ENCODE results near the gene LRRC74A.

LRRC74A gene

DNA sequence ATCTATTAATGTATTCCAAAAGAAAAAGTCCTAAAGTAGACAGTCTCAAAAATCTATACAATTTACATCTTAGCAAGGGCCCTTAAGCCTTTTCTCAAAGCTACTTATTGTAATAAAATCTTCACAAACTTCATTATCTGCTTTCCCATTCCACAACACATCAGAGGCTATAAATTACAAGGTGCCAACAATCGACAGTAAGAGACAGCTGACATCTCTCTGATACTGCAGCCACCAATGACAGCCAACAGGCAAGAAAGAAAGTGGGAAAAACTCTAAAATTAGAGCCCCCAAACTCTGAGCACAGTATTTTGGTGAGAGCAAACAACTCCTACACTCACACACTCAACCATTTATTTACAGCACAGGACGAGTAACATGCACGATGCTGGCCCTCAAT is 15.7 kb upstream of the LRRC74A start:
- no peak for DNase-seq (ENCODE audit: low spot score)

- peak; percentile 57 for DNase-seq (ENCODE audit: low spot score)
These were observed 15.2 kb upstream of the LRRC74A start for GRCh38 chr14:76810953-76811400.

- no peak for DNase-seq (ENCODE audit: low spot score)
These were observed 14.6 kb upstream of the LRRC74A start for GRCh38 chr14:76811561-76811960.

DNA sequence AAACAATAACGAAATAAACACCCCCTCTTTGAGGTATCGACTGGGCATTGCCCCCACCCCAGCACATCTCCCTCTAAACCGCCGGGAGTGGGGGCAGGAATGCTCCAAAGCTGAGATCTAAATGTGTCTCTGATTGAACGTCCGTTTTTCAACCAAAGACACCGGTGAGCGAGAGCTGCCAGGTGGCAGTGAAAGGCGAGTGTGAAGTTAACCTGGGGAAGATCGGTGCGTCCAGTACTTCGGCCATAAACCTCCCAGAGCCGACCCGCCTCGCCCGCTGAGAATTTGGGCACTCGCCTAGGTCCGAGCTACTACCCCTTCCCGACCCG is 14.2 kb upstream of the LRRC74A start:
- DNase-seq (ENCODE audit: low spot score) = no peak

- peak; percentile 97 for DNase-seq (ENCODE audit: low spot score)
These were observed 13.5 kb upstream of the LRRC74A start, which contains the start of gene ANGEL1 for GRCh38 chr14:76812422-76813383. TSS of gene ANGEL1 (minus strand) at chr14:76812882. CDS start at chr14:76812827, 55 bp downstream.

DNA sequence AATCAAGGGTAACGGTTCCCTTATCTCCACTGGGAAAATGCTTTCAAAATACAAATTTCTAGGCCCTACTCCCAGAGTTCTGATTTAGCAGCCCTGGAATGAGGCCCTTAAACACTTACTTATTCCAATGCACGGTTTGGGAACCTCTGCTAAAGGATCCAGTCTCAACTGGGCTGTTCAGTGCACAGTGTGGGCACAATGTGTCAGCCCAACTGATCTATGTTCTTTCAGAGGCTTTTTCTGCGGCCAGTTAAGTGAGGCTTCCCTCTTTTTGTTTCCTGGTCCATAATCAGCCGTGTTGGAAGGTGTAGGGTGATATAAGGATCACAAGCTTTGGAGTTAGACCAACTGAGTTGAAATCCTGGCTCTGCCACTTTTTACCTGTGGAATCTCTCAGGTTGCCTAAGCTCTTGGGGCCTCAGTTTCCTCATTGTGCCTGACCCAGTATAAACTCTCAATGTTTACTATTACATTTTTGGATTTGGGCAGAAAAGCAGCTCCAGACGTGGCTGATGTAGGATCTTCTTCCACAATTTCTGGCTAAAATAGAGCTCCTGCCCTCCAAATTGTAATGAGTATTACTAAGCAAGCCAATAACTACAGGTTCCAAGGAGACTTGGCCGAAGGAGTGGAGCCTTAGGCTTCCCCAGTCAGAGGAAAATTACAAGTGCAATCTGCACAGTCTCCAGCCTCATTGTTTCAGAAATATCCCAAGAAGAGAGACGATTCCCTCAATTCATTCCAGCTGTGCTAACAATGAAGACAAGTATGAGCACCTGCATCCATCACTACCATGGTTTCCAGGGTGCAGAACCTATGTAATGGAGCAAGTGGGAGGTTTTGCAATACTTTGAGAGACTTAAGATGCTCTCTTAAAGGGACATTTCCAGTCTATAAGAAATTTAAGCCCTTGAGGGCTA is 11.2 kb upstream of the LRRC74A start:
- no peak for DNase-seq (ENCODE audit: low spot score)

- no peak for DNase-seq (ENCODE audit: low spot score)
These were observed 5.5 kb upstream of the LRRC74A start for GRCh38 chr14:76820700-76821099.

GRCh38 chr14:76827696-76828296 is 1.6 kb downstream of the LRRC74A start:
- DNase-seq (ENCODE audit: low spot score) = peak; percentile 41

DNA sequence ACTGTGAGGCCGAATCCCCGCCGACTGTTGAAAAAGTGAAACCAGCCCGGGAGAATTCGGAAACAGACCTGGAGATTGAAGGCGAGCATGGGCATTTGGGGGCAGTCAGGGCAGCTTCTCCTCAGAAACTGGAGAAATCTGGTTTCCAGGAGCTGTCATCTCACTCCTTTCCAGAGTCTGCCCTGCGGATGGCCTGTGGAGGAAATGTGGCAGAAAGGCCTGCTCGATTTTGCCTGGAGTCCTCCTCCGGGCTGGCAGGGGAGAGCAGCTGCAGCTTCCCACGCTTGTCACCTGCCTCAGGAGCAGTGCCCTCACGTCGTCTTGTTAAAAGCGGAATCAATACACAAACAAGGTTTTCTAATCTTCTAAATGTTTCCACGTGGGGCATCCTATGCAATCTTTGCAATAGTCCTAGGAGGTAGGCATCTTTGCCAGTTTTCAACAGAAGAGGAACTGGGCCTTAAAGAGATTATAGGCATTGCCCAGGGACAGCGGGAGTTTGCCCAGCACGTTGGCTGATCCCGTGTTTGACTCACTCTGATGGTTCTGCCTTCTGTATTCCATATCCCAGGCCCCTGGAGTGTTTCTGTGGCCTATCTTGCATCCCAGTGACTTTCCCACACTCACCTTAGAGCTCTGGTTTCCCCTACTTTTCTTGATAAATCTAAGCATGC is 2.3 kb downstream of the LRRC74A start:
- DNase-seq (ENCODE audit: low spot score) = peak; percentile 59

DNA sequence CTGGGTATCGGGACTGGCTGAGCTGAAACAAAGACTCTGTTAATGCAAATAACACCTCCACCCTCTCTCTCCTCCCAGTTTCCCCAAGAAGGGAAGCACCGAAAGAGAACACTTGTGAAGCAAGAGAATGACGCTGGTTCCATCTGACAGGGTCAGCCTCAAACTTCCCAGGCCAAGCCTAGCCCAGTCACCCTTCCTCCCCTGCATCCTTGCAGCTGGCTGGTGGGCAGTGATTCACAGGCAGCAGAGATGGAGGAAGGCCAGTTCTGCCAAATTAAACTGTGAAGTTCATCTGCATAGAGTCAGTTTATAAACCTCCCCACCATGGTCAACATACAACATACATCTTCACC is 2.8 kb downstream of the LRRC74A start:
- no peak for DNase-seq (ENCODE audit: low spot score)

DNA sequence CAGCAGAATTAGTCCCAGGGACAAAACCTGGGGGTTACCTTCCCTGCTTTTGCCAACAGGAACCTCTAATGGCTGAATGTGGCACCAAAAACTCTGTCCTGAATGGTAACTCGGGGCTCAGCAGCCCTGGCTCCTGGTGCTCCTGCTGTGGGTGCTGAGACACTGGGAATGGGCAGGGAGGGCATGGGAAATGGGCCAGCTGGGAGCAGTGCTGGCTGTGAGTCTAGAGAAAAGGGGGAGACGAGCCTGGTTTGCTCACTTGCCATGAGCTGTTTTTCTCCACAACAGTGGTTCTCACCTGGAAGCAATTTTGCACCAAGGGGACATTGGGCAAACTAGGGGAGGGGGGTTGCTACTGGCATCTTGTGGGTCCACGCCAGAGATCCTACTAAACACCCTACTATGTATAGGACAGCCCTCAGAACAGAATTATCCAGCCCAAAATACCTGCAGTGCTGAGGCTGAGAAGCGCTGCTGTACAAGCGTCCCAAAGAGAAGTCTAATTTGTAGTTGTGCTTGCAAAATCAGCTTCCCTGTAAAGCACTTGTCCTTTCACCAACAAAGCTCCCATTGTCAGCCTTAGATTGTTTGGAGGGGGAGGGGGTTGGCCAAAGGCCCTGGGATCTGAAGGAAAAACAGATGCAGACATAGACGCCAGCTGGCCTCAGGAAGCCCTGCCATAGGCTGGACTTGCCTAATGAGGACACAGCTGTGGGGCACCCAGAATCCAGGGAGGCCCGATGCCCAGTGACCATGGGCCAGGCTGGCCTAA is 3.6 kb downstream of the LRRC74A start:
- no peak for DNase-seq (ENCODE audit: low spot score)

- DNase-seq (ENCODE audit: low spot score) = no peak
These were observed 4.3 kb downstream of the LRRC74A start for GRCh38 chr14:76830556-76830955.

DNA sequence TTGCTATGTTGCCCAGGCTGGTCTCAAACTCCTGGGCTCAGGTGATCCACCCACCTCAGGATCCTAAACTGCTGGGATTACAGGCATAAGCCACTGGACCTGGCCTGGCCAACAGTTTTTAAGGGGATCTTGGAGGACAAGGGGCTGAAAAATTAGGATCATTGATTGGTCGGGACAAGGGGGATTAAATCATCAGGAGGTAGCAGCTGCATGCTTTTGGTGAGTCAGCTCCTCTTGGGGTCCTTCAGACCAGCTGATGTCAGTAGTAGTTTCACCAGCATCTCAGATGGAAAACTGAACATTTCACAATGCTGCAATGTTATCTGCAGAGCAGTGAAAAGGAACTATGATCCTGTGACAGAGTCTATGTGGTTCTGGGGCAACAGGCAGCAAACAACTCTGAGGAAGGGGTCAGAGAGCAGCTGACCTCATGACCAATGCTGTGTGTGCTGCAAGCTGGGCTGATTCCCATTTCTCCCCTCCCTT is 6.3 kb downstream of the LRRC74A start:
- DNase-seq (ENCODE audit: low spot score) = no peak

DNA sequence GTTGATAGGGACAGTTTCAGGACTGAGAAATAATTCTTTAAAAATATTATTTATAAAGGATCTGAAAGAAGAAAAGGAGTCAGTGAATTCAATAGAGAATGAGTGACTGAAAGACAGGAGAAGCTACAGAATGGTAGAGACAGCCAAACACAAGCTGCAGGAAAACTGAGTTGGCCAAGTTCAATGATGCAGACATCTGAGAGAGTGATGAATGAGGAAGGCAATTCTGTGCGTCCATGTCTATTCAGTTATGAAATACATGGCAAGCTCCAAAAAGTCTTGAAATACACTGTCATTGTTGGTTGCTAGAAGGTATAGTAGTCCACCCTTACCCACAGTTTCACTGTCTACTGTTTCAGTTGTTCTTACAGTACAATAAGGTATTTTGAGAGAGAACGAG is 6.8 kb downstream of the LRRC74A start:
- DNase-seq (ENCODE audit: low spot score) = no peak

GRCh38 chr14:76834241-76834661 is 8.0 kb downstream of the LRRC74A start:
- no peak for DNase-seq (ENCODE audit: low spot score)

GRCh38 chr14:76836029-76836630 is 9.9 kb downstream of the LRRC74A start:
- DNase-seq (ENCODE audit: low spot score) = no peak

GRCh38 chr14:76837524-76837923 is 11.3 kb downstream of the LRRC74A start:
- no peak for DNase-seq (ENCODE audit: low spot score)

GRCh38 chr14:76842414-76842813 is 16.2 kb downstream of the LRRC74A start:
- no peak for DNase-seq (ENCODE audit: low spot score)

DNA sequence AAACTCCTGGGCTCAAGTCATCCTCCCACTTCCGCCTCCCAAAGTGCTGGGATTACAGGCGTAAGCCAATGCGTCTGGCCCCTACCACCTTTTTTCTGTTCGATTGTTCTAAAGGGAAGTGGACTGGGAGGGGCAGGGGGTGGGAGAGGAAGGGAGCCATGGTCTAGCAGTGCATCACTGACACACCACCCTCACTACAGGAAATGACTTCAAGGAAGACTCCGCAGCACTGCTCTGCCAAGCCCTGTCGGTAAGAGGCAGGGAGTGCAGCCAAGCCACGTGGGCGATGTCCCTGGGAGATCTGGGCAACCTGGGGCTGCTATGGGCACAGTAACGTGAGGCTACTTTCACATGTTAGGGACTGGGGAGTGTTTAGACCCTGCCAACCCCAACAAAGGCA is 18.0 kb downstream of the LRRC74A start:
- no peak for DNase-seq (ENCODE audit: low spot score)

- no peak for DNase-seq (ENCODE audit: low spot score)
These were observed 20.3 kb downstream of the LRRC74A start for GRCh38 chr14:76846331-76847047.
